DMS 273 (cell line): Measurements from ENCODE around the gene GATA3.

Experiments
- DNase-seq: peaks from one replicate; lab custom pipeline; 2025; ENCODE audit not compliant: unreplicated experiment; lab: John Stamatoyannopoulos, UW

GATA3 gene

GRCh38 chr10:8063128-8063908 lies 8.8 kb downstream of the GATA3 start:
- no peak for DNase-seq

- no peak for DNase-seq
Measured at GRCh38 chr10:8063935-8064334, 9.4 kb downstream of the GATA3 start.

GRCh38 chr10:8064436-8064835 lies 9.9 kb downstream of the GATA3 start:
- no peak for DNase-seq

GRCh38 chr10:8065651-8066050 lies 11.2 kb downstream of the GATA3 start:
- DNase-seq = no peak

GRCh38 chr10:8066124-8066523 lies 11.6 kb downstream of the GATA3 start:
- no peak for DNase-seq

- no peak for DNase-seq
Measured at GRCh38 chr10:8066797-8067196, 12.3 kb downstream of the GATA3 start.

GRCh38 chr10:8069108-8069507 lies 14.6 kb downstream of the GATA3 start:
- no peak for DNase-seq

GRCh38 chr10:8069627-8070026 lies 15.1 kb downstream of the GATA3 start:
- DNase-seq = no peak

GRCh38 chr10:8070440-8070839 lies 16.0 kb downstream of the GATA3 start:
- no peak for DNase-seq

- no peak for DNase-seq
Measured at GRCh38 chr10:8071006-8071405, 16.5 kb downstream of the GATA3 start.

GRCh38 chr10:8071666-8072065 lies 17.2 kb downstream of the GATA3 start:
- no peak for DNase-seq

GRCh38 chr10:8072211-8072610 lies 17.7 kb downstream of the GATA3 start:
- no peak for DNase-seq

- DNase-seq = no peak
Measured at GRCh38 chr10:8073691-8074416, 19.4 kb downstream of the GATA3 start.

- no peak for DNase-seq
Measured at GRCh38 chr10:8074881-8075280, 20.4 kb downstream of the GATA3 start.

- DNase-seq = no peak
Measured at GRCh38 chr10:8075282-8076260, 21.1 kb downstream of the GATA3 start.

GRCh38 chr10:8076933-8077332 lies 22.4 kb downstream of the GATA3 start:
- DNase-seq = no peak

- DNase-seq = no peak
Measured at GRCh38 chr10:8078027-8078426, 23.5 kb downstream of the GATA3 start.

GRCh38 chr10:8079126-8079525 lies 24.6 kb downstream of the GATA3 start:
- DNase-seq = no peak

GRCh38 chr10:8084799-8085198 lies 30.3 kb downstream of the GATA3 start:
- no peak for DNase-seq

GRCh38 chr10:8085251-8085650 lies 30.8 kb downstream of the GATA3 start:
- DNase-seq = no peak

- no peak for DNase-seq
Measured at GRCh38 chr10:8086315-8086714, 31.8 kb downstream of the GATA3 start.
